DND-41 (cell line): ENCODE data around the gene FAM83B.

ENCODE experiments used
- ATAC-seq: fragments of 200-7000 bp; cut with Tn5 transposase; 3 replicates; pipeline ENCODE4 v1.9.1; 2021; ENCODE audit warnings: low read depth; ENCODE audit not compliant: insufficient read depth
- DNase-seq: peaks from one replicate; pipeline ENCODE4 v3.0.0-alpha.2; 2020
- H2AFZ ChIP-seq: 2 replicates; pipeline ENCODE4 v1.6.0; 2012; ENCODE audit warnings: low read depth, low read length
- H3K27ac ChIP-seq: 2 replicates; pipeline ENCODE4 v1.5.1; 2012; ENCODE audit warnings: low read length, inconsistent platforms
- H3K27me3 ChIP-seq: fragments of 200-600 bp; sonication (generic); 2 replicates; pipeline ENCODE4 v1.6.0; 2012; ENCODE audit warnings: low read length, mild to moderate bottlenecking, inconsistent platforms; ENCODE audit not compliant: insufficient read depth, poor library complexity
- H3K36me3 ChIP-seq: 2 replicates; pipeline ENCODE4 v1.5.1; 2012; ENCODE audit warnings: low read length, inconsistent platforms; ENCODE audit not compliant: insufficient read depth
- H3K4me1 ChIP-seq: 2 replicates; pipeline ENCODE4 v1.5.1; 2012; ENCODE audit warnings: mild to moderate bottlenecking, low read length; ENCODE audit not compliant: insufficient read depth
- H3K4me2 ChIP-seq: 2 replicates; pipeline ENCODE4 v1.6.0; 2012; ENCODE audit warnings: mild to moderate bottlenecking, moderate library complexity, low read length, inconsistent platforms; ENCODE audit not compliant: insufficient read depth
- H3K4me3 ChIP-seq, 2 experiments: fragments of 200-600 bp in 1 of 2; shearing (Covaris generic) in 1 of 2; 2 replicates each; pipeline ENCODE4 v1.5.1; 2012 to 2016; ENCODE audit warnings: inconsistent platforms in 2 of 2, low read length in 2 of 2, mild to moderate bottlenecking in 2 of 2, low read depth in 1 of 2, moderate library complexity in 1 of 2
- H3K79me2 ChIP-seq: 2 replicates; pipeline ENCODE4 v1.6.0; 2012; ENCODE audit warnings: low read length, inconsistent platforms; ENCODE audit not compliant: insufficient read depth
- H3K9ac ChIP-seq: 2 replicates; pipeline ENCODE4 v1.6.0; 2012; ENCODE audit warnings: low read depth, mild to moderate bottlenecking, inconsistent platforms, low read length, moderate library complexity
- H3K9me3 ChIP-seq: 2 replicates; pipeline ENCODE4 v1.5.1; 2012; ENCODE audit warnings: low read length, moderate library complexity, mild to moderate bottlenecking, inconsistent platforms; ENCODE audit not compliant: insufficient read depth, severe bottlenecking
- H4K20me1 ChIP-seq: 2 replicates; pipeline ENCODE4 v1.6.0; 2012; ENCODE audit warnings: low read length; ENCODE audit not compliant: insufficient read depth
- CTCF ChIP-seq: IDR thresholded peaks from 2 replicates; pipeline ENCODE4 v1.5.1; 2012; ENCODE audit warnings: borderline replicate concordance, low read length, moderate library complexity, mild to moderate bottlenecking; ENCODE audit not compliant: poor library complexity, severe bottlenecking; ENCODE audit errors: extremely low read depth
- EZH2 ChIP-seq: IDR thresholded peaks from 3 replicates; pipeline ENCODE4 v1.6.1; 2012; ENCODE audit warnings: borderline replicate concordance, low read depth, mild to moderate bottlenecking, moderate library complexity, low read length, inconsistent platforms; ENCODE audit not compliant: severe bottlenecking

Gene FAM83B

GRCh38 chr6:54897462-54898189 is 51.1 kb downstream of the FAM83B start:
- no peak for TF ChIP-seq CTCF
- TF ChIP-seq EZH2 = no peak
- Histone ChIP-seq H3K9ac (no peak overlapping the region), H3K4me1 (no peaks in the 10 kb centered on the region), H3K4me3 (no peak overlapping the region), H3K79me2 (no peaks in the 10 kb centered on the region), H2AFZ (no peak overlapping the region), H3K9me3 (no peaks in the 10 kb centered on the region), H3K36me3 (no peaks in the 10 kb centered on the region), H3K27me3 (no peaks in the 10 kb centered on the region), H3K27ac (no peak overlapping the region), H4K20me1 (no peaks in the 10 kb centered on the region), H3K4me2 (no peak overlapping the region)
- ATAC-seq (no peak), DNase-seq (no peak)

- H3K4me1 ChIP-seq = no peaks in the 10 kb centered on the region
- H4K20me1 ChIP-seq = no peaks in the 10 kb centered on the region
- no peak for ATAC-seq
- no peaks in the 10 kb centered on the region for H3K36me3 ChIP-seq
- no peak overlapping the region for H3K27ac ChIP-seq
- H3K4me2 ChIP-seq = no peak overlapping the region
- no peak for DNase-seq
- H3K9ac ChIP-seq = no peak overlapping the region
- no peak overlapping the region for H3K4me3 ChIP-seq
- H2AFZ ChIP-seq = no peak overlapping the region
- TF ChIP-seq CTCF = no peak
- TF ChIP-seq EZH2 = no peak
- no peaks in the 10 kb centered on the region for H3K27me3 ChIP-seq
- no peaks in the 10 kb centered on the region for H3K79me2 ChIP-seq
- no peaks in the 10 kb centered on the region for H3K9me3 ChIP-seq
Observed at GRCh38 chr6:54898767-54899166, 52.2 kb downstream of the FAM83B start.

GRCh38 chr6:54899442-54899841 is 52.9 kb downstream of the FAM83B start:
- Histone ChIP-seq H3K4me1 (no peaks in the 10 kb centered on the region), H3K36me3 (no peaks in the 10 kb centered on the region), H2AFZ (no peak overlapping the region), H3K27ac (no peak overlapping the region), H3K79me2 (no peaks in the 10 kb centered on the region), H3K4me3 (no peak overlapping the region), H3K9me3 (no peaks in the 10 kb centered on the region), H3K9ac (no peak overlapping the region), H3K27me3 (no peaks in the 10 kb centered on the region), H4K20me1 (no peaks in the 10 kb centered on the region), H3K4me2 (no peak overlapping the region)
- no peak for DNase-seq
- no peak for ATAC-seq
- TF ChIP-seq CTCF (no peak), EZH2 (no peak)
